Fibroblast of pulmonary artery (primary cell): ENCODE results near the gene KRTCAP3.

Experiments
- DNase-seq: peaks from one replicate; pipeline ENCODE4 v3.0.0-alpha.2; 2010; ENCODE audit warnings: low read depth
- H3K4me3 ChIP-seq: replicated peaks from 2 replicates; pipeline ENCODE4 v1.5.1; 2011; ENCODE audit warnings: low read depth, mild to moderate bottlenecking, control low read depth, low read length, moderate library complexity
- CTCF ChIP-seq: IDR thresholded peaks from 2 replicates; pipeline ENCODE4 v1.5.1; 2011; ENCODE audit warnings: mild to moderate bottlenecking, control low read depth, low read length, inconsistent platforms; ENCODE audit errors: missing control alignments

Gene KRTCAP3

GRCh38 chr2:27441958-27442919 lies at the start of gene KRTCAP3:
TSS of gene KRTCAP3 (plus strand) at chr2:27442381. CDS start at chr2:27442413, 32 bp downstream.
- no peak for DNase-seq

GRCh38 chr2:27393225-27393624 lies 49.0 kb upstream of the KRTCAP3 start:
- H3K4me3 ChIP-seq = no peak overlapping the region
- no peak for TF ChIP-seq CTCF

More at GRCh38 chr2:27441958-27442919, at the start of gene KRTCAP3:
- no peak within 1 kb of the TSS for H3K4me3 ChIP-seq
- no peak for TF ChIP-seq CTCF

GRCh38 chr2:27398962-27399361 lies 43.2 kb upstream of the KRTCAP3 start:
- no peak overlapping the region for H3K4me3 ChIP-seq

More at GRCh38 chr2:27393225-27393624, 49.0 kb upstream of the KRTCAP3 start:
- DNase-seq = no peak

GRCh38 chr2:27400348-27401135 lies 41.6 kb upstream of the KRTCAP3 start:
- TF ChIP-seq CTCF = no peak
- H3K4me3 ChIP-seq = no peak overlapping the region
- no peak for DNase-seq

More at GRCh38 chr2:27398962-27399361, 43.2 kb upstream of the KRTCAP3 start:
- no peak for DNase-seq
- no peak for TF ChIP-seq CTCF

GRCh38 chr2:27407798-27408491 lies 34.2 kb upstream of the KRTCAP3 start:
- peak; percentile 68 for TF ChIP-seq CTCF
- peak overlapping the region; percentile 92 for H3K4me3 ChIP-seq
- peak; percentile 74 for DNase-seq

- DNase-seq = no peak
- H3K4me3 ChIP-seq = peak overlapping the region; percentile 92
- TF ChIP-seq CTCF = no peak
These were observed 33.4 kb upstream of the KRTCAP3 start for GRCh38 chr2:27408601-27409320.
